Measurements from ENCODE around the gene HVCN1.
A peak's percentile ranks its signal among the peaks of the same experiment; 100 is the strongest.

HVCN1 gene

DNA sequence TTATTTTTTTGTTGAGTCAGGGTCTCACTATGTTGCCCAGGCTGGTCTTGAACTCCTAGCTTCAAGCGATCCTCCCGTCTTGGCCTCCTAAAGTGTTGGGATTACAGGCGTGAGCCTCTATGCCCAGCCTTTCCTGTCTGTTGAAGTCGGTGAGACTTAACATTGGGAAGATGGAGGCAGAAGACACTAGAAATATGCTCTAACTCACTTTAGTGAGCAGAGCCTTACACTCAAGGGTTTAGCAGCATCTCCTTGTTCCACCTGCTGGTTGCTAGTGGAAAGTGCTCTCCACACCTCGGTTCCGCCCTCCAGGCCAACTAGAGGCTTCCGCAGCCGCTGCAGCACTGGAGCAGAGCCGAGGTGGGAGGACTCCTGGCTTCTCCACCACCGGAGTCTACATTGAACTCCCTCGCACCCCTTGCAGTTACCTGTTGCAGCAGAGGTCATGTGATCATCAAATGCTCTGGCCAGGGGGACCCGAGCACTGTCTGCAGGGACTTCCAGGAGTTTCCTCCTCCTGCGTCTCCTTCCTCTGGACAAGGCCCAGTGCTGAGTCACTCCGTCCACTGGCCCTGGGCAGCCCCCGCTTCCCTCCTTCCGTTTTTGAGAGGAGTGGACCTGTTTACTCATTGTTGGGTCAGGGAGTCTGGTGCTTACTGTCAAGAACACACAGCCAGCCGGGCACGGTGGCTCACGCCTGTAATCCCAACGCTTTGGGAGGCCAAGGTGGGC is 9.4 kb upstream of the HVCN1 start:
- peak; percentile 70 for DNase-seq

DNA sequence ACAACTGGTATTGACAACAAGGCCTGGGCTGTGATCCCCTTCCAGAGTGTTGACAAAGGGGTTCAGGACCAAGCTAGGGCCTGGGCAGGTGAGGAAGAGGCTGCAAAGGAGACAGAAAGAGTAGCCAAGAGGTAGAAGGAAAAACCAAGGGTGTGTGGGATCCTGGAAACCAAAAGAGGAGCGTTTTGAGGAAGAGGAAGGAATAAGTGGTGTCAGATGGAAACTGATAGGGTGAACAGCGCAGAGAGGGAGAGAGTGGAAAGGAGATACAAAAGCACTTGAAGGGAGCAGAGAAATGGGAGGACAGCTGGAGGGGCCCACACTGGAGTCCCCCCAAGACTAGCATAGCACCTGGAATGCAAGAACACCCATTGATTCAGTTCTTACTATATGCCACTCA is 8.3 kb upstream of the HVCN1 start:
- DNase-seq = no peak

DNA sequence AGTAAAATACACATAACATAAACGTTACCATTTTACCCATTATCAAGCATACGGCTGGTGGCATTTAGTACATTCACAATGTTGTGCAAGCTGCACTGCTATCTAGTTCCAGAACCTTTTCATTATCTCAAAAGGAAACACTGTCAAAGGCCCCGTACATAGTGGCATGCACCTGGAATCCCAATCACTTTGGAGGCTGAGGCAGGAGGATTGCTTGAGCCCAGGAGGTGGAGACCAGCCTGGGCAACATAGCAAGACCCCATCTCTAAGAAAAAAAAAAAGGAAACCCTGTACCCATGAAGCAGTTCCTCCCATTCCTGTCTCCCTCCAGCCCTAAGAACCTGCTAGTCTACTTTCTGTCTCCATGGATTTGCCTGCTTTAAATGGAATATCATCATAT is 7.4 kb upstream of the HVCN1 start:
- DNase-seq = no peak

DNA sequence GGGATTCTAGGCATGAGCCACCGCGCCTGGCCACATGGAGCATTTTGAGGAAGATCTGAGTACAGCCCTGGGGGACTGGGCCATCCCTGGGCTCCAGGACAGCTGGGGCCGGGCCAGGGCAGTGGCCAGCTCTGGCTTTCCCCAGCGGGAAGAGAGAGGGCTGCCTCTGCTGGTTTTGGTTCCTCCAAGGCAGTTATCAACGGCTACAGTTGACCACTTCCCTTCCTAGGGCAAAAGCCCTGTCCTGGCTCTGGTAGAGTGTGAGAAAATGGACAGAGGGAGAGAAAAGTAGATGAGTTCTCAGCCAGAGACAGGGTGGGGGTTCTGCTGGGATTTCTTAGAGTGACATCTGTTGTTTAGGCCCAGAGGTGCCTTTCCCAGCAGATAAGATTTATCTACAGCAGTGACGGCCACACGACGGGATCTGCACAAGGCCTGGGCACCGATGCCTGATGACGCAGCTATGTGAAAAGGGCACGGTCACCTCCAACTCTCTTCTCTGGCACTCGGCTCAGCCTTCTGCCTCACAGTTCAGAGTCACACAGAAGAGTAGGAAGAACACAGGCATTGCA is 5.5 kb upstream of the HVCN1 start:
- DNase-seq = no peak

DNA sequence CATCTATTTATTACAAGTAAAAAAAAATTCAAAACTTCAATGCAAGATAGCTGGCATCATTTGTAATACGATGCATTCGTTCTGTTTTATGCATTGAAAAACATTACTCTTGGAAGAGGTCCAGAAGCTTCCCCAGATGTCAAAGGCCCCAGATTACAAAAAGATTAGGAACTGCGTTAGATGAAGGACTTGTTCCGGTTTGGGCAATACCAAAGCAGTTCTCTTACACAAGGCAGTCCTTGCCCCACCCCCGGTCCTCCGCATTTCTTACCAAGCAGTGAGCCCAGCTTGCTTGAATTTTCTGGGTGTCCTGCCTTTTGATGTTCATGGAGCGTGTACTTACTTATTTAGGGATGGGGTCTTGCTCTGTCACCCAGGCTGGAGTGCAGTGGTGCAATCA is 4.8 kb upstream of the HVCN1 start:
- no peak for DNase-seq

DNA sequence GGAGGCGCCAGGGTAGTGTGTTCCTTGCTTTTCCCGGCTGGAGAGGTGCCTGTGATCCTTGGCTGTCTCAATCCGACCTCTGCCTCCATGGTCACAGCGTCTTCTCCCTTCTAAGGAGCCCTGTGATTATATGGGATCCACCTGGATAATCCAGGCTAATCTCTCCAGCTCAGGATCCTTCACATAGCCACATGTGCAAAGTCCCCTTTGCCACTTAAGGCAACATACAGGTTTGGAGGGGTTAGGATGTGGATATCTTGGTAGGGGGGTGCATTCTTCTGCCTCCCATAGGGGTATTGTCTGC is 1.2 kb upstream of the HVCN1 start:
- no peak for DNase-seq

DNA sequence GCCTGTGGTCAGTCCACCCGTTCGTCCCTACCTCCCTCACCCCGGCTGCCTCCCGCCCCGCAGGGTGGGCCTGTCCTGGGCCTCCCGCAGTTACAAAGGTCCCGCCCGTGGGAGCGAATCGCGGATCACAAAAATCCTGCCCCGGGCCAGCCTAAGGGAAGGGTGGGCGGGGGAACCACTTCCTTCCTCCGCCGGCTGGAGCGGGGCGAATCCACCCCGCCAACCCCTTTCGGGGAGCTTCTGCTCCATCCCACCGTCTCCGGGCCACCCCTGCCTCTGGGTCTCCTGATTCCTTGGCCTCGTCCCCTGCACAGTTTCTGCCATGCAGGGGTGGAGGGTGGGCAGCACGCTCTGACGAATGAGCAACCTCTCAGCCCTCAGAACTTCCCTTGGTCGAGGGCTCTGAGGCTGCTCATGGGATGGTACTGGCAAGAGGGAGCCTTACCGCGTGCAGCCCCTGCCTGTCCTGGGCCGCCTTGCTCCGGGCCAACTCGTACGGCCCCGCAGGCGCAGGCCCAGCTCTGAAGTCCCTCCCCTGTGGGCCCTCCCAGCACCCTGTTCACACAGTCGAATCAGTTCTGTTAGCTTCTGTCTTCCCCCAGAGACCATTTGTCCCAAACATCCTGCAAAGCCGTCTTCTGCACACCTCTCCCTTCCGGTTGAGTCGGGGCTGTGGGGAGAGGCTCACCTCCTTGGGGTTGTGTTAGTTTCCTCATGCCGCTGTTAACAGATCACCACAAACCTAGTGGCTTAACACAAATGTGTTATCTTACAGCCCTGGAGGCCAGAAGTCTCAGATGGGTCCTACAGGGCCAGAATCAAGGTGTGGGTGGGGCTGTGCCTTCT is 589 bp upstream of the HVCN1 start:
- no peak for DNase-seq

DNA sequence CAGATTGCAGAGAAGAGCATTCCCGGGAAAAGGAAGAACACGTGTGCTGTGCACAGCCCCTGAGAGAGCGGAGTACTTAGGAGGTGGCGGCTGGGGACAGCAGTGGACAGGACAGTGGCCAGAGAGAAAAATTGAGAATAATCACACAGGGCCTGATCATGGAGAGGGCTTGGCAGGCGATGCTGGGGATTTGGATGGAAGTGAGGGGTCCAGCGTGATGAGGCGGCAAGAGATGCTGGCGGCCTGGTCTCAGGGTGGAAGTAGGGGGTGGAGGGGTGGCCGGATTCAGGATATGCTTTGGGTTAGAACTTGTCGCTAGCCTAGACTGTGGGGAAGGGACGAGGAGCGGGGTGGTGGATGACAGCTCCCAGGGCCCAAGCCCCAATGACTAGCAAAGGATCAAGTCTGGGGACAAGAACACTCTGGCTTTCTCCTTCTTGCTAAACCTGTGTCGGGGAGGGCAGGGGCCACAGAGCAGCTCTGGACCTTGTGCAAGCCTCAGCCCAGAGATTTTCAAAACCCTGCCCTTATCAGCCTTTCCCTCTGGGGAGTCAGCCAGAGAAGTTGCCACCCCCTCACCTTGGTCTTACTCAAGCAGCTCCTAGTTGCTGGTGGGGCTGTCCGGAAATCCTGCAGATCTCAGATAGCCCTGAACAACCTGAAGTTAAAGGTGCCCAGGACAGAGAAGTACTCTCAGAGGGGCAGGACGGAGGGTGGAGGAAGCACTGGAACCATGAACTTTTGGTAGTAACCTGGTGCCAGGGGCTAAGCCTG is 1.3 kb downstream of the HVCN1 start:
- DNase-seq = no peak

DNA sequence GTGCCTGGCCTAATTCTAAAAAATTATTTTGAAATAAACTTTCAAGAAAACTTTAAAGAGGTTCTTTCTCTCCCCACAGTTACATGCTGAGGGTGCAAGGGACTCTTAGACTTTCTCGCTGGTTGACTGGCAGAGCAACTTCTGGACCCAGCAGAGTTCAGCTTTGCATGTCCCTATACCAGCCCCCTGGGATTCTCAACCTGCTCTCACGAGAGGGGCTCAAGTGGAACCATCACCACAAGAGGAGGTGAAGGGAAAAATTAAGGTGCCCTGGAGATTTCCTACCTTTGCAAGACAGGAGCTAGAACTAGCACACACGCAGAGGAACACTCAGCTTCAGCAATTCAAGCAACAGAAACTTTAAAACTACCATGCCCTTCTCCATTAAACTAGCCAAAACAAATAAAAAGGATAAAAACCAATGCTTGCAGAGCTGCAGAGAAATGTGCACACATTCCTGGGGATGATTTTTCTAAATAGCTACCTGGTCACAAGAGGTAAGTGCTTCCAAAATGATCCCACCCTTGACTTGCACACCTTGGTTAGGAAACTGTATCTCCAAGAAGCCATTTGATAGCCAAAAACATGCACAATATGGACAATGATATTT is 2.5 kb downstream of the HVCN1 start:
- no peak for DNase-seq

DNA sequence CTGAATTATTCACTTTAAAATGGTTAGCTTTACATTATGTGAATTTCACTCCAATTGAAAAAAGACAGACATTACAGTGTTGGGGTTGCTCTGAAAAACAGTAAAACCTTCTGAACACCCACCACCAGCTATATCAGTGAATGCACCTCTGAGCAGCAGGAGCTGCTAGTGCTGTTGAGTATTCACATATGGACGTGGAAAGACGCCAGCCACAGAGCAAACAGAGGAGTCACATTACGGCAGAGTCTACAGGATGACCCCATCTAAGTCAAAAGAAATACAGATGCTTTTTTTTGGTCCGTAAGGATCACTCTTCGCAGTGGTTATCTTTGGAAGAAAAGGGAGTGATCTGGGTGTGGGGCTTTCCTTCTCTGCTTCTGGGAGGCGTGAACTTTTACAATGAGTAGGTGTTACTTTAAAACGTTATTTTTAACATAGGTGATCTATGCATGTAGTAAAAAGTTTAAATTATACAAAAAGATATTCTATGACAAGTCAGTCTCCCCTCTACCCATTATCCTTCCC is 4.5 kb downstream of the HVCN1 start:
- no peak for DNase-seq

DNA sequence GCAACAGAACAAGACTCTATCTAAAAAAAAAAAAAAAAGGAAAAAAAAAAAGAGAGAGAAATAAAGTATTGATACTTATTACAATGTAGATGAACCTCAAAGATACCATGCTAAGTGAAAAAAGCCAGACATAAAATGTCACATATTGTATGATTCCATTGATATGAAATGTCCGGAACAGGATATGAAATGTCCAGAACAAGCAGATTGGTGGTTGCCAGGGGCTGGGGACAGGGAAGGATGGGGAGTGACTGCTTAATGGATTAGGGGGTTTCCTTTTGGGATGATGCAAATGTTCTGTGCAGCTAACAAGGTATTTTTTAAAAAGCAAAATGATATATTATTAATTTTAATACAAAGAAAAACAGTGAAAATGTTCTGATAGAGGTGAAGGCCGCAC is 5.0 kb downstream of the HVCN1 start:
- DNase-seq = no peak

DNA sequence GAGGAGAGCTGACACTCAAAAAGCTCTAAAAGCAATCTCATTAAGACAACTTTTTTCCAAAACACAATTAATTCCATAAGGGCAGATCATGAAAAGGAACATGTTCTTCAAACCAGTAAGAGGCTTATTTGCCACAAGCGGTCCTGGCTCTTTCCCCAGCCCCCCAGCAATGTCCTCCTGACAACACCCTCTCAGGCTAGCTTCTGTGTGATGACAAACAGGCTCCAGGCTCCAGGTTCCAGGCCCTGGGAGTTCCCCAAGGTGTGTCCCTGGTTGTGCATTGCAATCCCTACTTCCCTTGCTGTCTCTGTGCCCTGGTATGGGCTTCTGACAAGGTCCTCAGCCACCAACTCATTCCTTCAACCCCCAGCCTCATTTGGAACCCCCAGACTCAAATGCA is 8.9 kb downstream of the HVCN1 start:
- no peak for DNase-seq

DNA sequence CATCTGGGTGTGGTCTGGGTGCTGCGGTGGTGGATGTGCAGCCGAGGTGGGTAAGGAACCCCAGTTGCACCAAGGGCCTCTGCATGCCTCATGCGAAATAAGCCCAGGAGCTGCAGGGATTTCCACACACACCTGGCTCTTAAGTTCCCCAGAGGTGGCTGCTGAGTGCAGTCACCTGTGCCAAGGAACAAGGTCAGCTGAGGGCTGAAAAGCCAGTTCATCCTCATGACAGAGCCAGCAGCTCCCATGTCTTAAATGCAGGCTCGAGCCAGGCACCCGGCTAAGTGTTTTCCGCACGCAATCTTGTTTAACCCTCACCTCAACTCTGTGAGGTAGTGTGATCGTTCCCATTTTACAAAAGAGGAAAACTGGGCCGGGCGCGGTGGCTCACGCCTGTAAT is 9.7 kb downstream of the HVCN1 start:
- DNase-seq = no peak

DNA sequence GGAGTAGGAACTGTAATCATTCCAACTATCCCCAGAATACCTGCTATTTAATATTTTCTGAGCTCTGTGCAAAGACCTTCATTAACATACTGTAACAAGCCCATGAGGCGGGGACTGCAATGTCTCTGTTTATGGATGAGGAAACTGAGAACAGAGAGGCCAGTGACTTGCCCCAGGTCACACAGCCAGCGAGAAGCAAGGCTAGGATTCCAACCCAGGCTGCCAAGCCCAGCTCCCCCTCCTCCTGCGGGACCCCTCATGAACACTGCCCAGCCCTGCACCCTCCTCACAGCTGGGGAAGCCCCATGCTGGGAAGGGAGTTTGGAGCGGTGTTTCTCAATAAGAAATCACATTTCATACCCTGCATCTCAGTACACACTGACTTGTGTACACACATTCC is 10.9 kb downstream of the HVCN1 start:
- no peak for DNase-seq

DNA sequence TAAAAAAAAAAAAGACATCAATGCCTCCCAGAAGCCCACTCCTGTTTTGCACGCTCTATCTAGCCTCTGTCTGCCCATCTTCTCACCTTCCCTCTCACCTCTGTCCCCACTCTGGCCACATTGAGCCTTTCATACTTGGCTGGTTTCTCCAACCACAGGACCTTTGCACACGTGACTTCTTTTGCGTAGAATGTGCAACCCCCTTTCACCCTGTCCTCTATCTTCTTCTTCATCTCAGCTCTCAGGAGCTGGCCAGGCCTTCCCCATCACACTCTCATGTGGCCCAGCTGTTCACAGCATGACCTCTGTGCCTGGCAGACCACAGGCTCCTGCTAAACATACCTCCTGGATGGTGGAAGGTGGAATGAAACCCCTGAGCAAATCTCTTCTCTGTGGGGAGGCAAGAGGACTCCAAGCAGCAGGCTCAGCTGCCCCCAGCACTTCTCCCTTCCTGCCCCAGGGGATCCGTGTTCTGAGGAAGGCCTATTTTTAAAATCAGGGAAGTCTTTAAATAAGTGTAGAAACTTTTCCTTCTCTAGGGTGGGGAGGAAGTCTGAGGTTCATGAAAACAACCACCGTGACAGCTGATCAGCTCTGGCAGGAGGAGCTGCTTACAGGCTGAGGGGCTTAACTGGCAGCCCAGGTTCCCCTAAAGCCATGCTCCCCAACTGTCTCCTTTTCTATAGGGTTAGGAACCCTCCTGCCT is 11.6 kb downstream of the HVCN1 start:
- no peak for DNase-seq

DNA sequence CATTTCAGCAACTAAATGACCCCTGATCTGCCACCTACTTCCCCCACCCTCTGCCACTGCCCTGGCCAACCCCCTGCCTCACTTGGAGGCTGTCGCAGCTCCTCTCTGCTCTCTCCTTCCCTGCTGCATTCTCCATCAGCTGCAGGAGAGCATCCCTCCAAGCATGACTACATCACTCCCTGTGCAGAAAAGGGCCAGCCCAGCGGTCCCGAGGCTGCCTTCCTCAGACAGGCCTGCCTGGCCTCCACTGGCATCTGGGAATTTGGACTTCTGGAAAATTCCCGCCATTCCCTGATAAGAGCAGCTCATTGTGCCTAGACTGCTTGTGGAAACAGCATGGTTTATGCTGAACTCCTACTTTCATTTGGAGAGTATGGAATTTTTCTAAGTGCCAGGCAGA is 12.7 kb downstream of the HVCN1 start:
- DNase-seq = no peak

DNA sequence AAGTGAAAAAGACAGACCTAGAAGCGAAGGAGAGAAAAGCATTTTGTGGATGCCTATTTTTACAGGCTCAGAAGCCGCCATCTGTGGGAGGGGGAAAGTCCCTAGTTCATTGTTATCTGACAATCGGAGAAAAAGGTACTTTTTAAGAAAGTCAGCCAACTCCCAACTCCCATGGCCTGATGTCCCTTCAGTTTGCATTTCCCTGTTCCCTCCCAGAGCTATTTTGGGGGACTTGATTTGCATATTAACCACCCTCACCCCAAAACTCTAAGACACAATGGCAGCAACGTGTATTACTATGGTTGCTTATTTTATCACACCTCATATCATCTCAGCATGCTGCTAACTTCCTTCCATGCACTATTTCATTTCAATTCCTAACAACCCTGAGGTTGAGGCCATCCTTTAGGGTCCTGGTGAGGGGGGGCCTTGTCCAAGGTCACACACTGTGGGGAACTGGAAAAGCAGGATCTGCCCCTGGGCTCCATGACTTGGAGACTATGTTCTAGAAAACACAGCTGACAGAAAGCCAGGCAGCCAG is 18.7 kb downstream of the HVCN1 start:
- no peak for DNase-seq

DNA sequence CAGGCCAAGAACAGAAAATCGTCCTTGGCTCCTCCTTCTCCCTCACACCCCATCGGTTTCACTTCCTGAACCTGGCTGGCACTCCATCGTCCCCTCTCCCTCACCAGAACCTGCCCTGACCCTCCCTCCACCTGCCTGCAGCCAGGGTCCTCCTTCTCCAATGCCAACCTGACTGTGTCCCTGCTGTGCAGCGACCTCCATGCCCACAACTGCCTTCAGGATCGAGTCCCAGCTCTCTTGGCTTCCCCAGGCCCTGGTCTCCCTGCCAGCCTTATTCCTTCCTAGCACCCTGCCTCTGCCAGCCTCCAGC is 19.8 kb downstream of the HVCN1 start:
- no peak for DNase-seq

DNA sequence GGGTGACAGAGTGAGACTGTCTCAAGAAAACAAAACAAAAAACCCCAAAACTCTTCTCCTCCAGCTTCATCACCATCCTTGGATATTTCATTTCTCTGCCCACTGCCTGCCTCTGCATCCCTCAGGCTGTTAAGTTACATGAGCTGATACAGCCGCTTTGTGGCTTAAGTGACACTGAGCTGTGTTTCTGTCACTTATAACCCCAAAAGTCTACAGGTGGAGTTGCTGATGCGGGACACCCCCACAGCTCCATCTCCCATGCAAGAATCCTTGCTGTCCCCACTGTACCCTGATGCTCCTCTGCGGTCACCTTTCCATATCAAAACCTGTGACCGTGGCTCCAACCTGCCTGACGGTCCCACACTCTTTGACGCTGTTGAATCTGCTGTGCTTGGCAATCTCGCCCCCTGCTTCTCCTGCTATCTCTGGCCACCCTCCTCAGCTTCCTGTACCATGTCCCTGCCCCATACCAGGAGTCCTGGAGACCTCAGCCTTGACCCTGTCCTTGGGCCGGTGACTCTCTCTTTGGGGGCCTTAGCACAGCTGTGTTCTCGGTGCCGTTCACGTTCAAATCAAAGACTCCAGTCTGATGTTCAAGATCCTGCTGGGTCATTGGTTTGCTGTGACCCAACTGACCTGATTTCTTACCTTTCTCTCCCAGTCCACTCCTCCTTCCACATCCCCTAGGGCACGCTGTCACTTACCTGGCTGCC is 20.3 kb downstream of the HVCN1 start:
- no peak for DNase-seq

DNA sequence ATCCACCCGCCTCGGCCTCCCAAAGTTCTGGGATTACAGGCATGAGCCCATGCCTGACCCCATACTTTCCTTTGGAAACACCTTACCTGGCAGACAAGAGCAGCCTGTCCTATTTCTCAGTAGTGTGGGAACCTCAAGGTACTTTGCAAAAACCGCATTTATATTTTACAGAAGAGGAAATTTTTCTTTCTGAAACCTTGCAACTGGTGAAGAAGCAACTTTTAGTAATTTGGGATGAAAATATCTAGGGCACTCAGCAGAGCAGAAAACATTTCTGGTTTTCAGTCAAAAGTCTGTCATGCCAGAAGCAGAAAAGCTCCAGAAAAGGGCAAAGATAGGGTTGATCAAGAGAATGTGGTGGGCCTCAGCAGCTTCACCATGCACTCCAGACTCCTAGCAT is 21.2 kb downstream of the HVCN1 start:
- DNase-seq = no peak

DNA sequence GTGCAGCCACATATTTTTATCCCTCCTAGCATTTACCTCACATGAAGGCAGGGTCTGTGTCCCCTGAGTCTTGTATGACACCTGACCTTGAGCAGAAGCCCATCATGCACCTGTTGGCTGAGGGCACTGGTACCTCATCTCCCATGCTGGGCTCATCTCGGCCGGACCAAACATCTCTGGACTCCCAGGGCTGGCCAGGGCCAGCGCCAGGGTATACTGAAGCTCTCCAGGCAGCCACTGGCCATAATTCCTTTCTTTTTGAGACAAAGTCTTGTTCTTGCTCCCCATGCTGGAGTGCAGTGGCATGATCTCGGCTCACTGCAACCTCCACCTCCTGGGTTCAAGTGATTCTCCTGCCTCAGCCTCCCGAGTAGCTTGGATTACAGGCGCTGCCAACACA is 22.0 kb downstream of the HVCN1 start:
- no peak for DNase-seq

Data from DMS153 (cell line).